Measurements from ENCODE around the gene NEU4. TPM values are rescaled to one million over a fixed set of nuclear protein-coding genes. Genes with fewer than 3 reads are reported as not detected.

NEU4 gene
- total and polyA plus RNA-seq, 2 of the 4 experiments (the other 2 are of a cell fraction): not detected

DNA sequence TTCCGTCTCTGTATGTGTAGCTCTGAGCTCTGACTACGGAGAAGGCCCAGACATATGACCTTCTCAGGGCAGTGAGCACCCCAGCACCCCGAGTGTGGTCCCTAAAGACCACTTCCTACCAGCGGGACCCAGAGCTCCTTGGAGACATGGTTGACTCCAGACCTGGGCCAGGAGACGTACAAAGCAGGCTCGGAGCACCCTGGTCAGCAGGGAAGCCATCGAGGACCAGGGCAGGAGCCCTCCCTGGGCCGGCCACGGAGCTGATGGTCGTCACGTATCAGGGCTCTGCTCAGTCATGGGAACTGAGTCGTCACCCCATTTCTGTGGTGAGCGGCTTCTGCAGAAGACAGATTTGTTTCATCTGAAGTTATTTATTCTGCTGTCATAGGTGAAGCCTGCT, 12.8 kb upstream of the NEU4 start (continued):
- TF ChIP-seq, protein P1, sequence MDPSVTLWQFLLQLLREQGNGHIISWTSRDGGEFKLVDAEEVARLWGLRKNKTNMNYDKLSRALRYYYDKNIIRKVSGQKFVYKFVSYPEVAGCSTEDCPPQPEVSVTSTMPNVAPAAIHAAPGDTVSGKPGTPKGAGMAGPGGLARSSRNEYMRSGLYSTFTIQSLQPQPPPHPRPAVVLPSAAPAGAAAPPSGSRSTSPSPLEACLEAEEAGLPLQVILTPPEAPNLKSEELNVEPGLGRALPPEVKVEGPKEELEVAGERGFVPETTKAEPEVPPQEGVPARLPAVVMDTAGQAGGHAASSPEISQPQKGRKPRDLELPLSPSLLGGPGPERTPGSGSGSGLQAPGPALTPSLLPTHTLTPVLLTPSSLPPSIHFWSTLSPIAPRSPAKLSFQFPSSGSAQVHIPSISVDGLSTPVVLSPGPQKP (IDR thresholded peaks at IDR 0.05; ENCODE audit: borderline replicate concordance, low read depth, low read length): no peak
- TF ChIP-seq MAFK (IDR thresholded peaks at IDR 0.05; ENCODE audit: low read depth, low read length): no peak

GRCh38 chr2:241796610-241797138, 12.3 kb upstream of the NEU4 start:
- 77% methylated on average over 4 of the region's 13 CpGs; no CpG with 5 or more reads in 1 of the 2 experiments for WGBS, 2 experiments (ENCODE audit: extremely low coverage in 2 of 2, insufficient read length in 1 of 2)
- BruUV-seq (replicated peaks): no TSS peak
- H3K56ac ChIP-seq (ENCODE audit: extremely low read depth, insufficient read depth, low read length): no peak overlapping the region

More at GRCh38 chr2:241796610-241797138, 12.3 kb upstream of the NEU4 start:
- TF ChIP-seq MAFK (IDR thresholded peaks at IDR 0.05; ENCODE audit: low read depth, low read length) (no peak), CHD1 (IDR thresholded peaks at IDR 0.05; ENCODE audit: low read depth, low read length) (no peak), SMC3 (IDR thresholded peaks at IDR 0.05; ENCODE audit: low read depth, low read length) (no peak), MAZ (IDR thresholded peaks at IDR 0.05; ENCODE audit: borderline replicate concordance, low read depth, low read length) (no peak), POLR2A (IDR thresholded peaks at IDR 0.05; ENCODE audit: low read depth, low read length) (no peak), FOS (IDR thresholded peaks at IDR 0.05; ENCODE audit: low read depth, low read length) (no peak), RAD21 (IDR thresholded peaks at IDR 0.05; ENCODE audit: low read length) (no peak)
- TF ChIP-seq, protein P1 (IDR thresholded peaks at IDR 0.05; ENCODE audit: borderline replicate concordance, low read depth, low read length): no peak
- H3K4ac ChIP-seq (ENCODE audit: low read depth, low read length): no peak overlapping the region
- H3K9me1 ChIP-seq (ENCODE audit: insufficient read depth, low read length): no peaks in the 10 kb centered on the region; the same call in 1 of the 2 replicates
- H2AK5ac ChIP-seq (ENCODE audit: low read depth, low read length): no peak overlapping the region
- H2BK15ac ChIP-seq (ENCODE audit: low read depth, low read length): no peak overlapping the region
- no peak overlapping the region for H4K5ac ChIP-seq (ENCODE audit: low read depth, low read length)
- H4K91ac ChIP-seq (ENCODE audit: insufficient read depth, low read depth, low read length): no peak overlapping the region
- no peak overlapping the region for H2BK20ac ChIP-seq (ENCODE audit: low read depth, low read length)
- H2AK9ac ChIP-seq (replicated peaks; ENCODE audit: low read depth, low read length, poor library complexity): no peak overlapping the region
- intact Hi-C loops (cut with micrococcal nuclease) (no loop called here), dilution Hi-C loops (cut with HindIII; ENCODE audit: low sequenced_read_pairs, unreplicated experiment) (no loop called here), in situ Hi-C loops (cut with MboI; ENCODE audit: low sequenced_read_pairs) (no loop called here)
- POLR2A ChIA-PET (ENCODE audit: unreplicated experiment): no interaction called here
- H3K36me3 ChIP-seq (ENCODE audit: control insufficient read depth, insufficient read depth, low read length): no peaks in the 10 kb centered on the region
- H3K4me1 ChIP-seq (ENCODE audit: control insufficient read depth, insufficient read depth, low read length): no peaks in the 10 kb centered on the region
- no peak overlapping the region for H3K27ac ChIP-seq (ENCODE audit: insufficient read depth, low read length)
- DNase-seq: no peak
- H3K14ac ChIP-seq (replicated peaks; ENCODE audit: low read depth, low read length): no peak overlapping the region
- no peak overlapping the region for H2BK120ac ChIP-seq (ENCODE audit: low read depth, low read length)
- no peak overlapping the region for H3K9ac ChIP-seq (ENCODE audit: low read depth, low read length)
- H2BK5ac ChIP-seq (ENCODE audit: low read depth, low read length, poor library complexity, severe bottlenecking): no peak overlapping the region
- H3K4me3 ChIP-seq (ENCODE audit: insufficient read depth, low read depth, low read length): no peak overlapping the region
- no peak overlapping the region for H4K8ac ChIP-seq (ENCODE audit: low read depth in 2 of 2, low read length in 2 of 2)
- H3K9me3 ChIP-seq (ENCODE audit: control insufficient read depth, insufficient read depth, low read length): no peaks in the 10 kb centered on the region
- no peaks in the 10 kb centered on the region; the same call in 1 of the 2 replicates for H4K20me1 ChIP-seq (ENCODE audit: insufficient read depth, low read length)
- H3K27me3 ChIP-seq (ENCODE audit: control insufficient read depth, insufficient read depth, low read length): peaks cover 13% of the 10 kb centered on the region; the same call in 1 of the 2 replicates
- no peak overlapping the region for H3K18ac ChIP-seq (ENCODE audit: low read depth, low read length)
- no peaks in the 10 kb centered on the region for H3K79me1 ChIP-seq (ENCODE audit: low read depth in 1 of 2, low read length in 2 of 2)
- H3K4me2 ChIP-seq (ENCODE audit: low read depth, low read length): no peak overlapping the region
- H2AFZ ChIP-seq (replicated peaks; ENCODE audit: low read length, poor library complexity): no peak overlapping the region
- CTCF ChIA-PET: no interaction called here
- H3K23ac ChIP-seq (ENCODE audit: low read depth, low read length): no peak overlapping the region
- ATAC-seq (ENCODE audit: low read depth): no peak
